ENCODE data around the gene ZNF746.

Gene ZNF746

DNA sequence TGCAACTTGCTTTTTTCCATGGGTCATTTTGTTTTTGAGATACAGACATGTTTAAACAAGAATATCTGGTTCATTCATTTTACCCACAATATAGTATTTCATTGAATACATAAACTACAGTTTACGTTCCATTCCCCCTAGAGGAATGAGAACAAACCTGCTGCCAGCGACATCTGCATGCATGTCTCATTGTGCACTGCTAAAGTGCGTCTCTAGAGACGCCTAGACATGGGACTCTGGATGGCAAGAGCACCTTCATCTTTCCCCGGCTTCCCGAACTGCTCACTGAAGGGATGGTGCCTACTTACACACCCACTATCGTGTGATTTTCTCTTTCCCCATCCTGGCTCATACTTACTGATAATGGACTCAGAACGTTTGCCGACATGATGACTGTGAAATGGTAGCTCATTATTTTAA is 35.5 kb downstream of the ZNF746 start:
- TF ChIP-seq TCF12 (IDR thresholded peaks at IDR 0.05; ENCODE audit: low read depth) (no peak), CREB1 (IDR thresholded peaks at IDR 0.05; ENCODE audit: low read depth) (no peak), EGR1 (IDR thresholded peaks at IDR 0.05) (no peak), RAD21 (IDR thresholded peaks at IDR 0.05; ENCODE audit: low read depth) (no peak)
- TF ChIP-seq, protein P1, sequence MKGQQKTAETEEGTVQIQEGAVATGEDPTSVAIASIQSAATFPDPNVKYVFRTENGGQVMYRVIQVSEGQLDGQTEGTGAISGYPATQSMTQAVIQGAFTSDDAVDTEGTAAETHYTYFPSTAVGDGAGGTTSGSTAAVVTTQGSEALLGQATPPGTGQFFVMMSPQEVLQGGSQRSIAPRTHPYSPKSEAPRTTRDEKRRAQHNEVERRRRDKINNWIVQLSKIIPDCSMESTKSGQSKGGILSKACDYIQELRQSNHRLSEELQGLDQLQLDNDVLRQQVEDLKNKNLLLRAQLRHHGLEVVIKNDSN (IDR thresholded peaks at IDR 0.05) = no peak

DNA sequence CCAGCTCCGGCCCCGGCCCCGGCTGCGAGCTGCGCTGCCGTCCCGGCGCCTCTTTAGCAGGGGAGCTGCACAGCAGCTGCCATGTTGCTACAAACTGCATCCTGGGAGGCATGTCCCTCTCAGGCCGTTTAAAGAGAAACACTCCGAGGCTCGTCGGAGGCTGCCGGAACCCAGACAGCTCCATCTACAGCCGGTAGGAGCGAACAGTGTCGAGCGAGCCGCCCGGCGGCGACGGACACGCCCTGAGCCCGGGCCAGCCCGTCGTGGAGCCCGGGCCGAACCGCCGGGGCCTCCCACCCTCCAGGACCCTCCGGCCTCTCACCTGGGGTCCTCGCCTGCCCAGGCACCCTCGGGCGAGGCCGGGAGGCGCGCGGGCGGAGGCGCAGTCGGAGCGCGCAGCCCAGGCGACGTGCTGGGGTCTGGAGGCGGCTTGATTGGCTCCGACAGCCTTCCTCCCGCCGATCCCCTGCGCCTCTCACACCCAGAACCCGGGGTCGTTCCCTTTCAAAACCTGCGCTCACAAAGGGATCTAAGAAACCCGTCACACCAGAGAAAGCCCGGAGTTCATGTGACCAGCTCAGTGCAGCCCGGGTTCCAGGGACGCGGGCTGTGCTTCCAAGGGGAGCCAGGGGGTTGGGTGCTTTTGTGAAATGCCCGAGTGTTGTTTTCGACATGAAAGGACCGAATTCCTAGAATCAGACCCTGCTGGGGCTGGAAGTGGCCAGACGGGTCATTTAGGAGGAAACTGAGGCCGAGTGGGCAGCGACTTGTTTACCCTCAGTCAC is 36.9 kb downstream of the ZNF746 start, which contains the start of gene ZNF777:
TSS of gene ZNF777 (minus strand) at position 570 of the 785 bp plus-strand sequence. CDS start 5,040 bp downstream, outside the sequence.
- TF ChIP-seq TEAD4 (IDR thresholded peaks at IDR 0.05) = no peak
- TF ChIP-seq YY1 (IDR thresholded peaks at IDR 0.05; ENCODE audit: low read depth) = peak; percentile 88
- 0 out of 2 replicates have a peak, but pooled peaks have one; percentile 33 for TF ChIP-seq ZBTB7A (IDR thresholded peaks at IDR 0.05; ENCODE audit: low read depth)
- peak; percentile 60 for TF ChIP-seq TAF1 (IDR thresholded peaks at IDR 0.05; ENCODE audit: low read depth)
- no peak for TF ChIP-seq NFIC (IDR thresholded peaks at IDR 0.05)
- TF ChIP-seq, protein P2, sequence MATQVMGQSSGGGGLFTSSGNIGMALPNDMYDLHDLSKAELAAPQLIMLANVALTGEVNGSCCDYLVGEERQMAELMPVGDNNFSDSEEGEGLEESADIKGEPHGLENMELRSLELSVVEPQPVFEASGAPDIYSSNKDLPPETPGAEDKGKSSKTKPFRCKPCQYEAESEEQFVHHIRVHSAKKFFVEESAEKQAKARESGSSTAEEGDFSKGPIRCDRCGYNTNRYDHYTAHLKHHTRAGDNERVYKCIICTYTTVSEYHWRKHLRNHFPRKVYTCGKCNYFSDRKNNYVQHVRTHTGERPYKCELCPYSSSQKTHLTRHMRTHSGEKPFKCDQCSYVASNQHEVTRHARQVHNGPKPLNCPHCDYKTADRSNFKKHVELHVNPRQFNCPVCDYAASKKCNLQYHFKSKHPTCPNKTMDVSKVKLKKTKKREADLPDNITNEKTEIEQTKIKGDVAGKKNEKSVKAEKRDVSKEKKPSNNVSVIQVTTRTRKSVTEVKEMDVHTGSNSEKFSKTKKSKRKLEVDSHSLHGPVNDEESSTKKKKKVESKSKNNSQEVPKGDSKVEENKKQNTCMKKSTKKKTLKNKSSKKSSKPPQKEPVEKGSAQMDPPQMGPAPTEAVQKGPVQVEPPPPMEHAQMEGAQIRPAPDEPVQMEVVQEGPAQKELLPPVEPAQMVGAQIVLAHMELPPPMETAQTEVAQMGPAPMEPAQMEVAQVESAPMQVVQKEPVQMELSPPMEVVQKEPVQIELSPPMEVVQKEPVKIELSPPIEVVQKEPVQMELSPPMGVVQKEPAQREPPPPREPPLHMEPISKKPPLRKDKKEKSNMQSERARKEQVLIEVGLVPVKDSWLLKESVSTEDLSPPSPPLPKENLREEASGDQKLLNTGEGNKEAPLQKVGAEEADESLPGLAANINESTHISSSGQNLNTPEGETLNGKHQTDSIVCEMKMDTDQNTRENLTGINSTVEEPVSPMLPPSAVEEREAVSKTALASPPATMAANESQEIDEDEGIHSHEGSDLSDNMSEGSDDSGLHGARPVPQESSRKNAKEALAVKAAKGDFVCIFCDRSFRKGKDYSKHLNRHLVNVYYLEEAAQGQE (IDR thresholded peaks at IDR 0.05; ENCODE audit: low read depth) = no peak
- TF ChIP-seq, protein P3, sequence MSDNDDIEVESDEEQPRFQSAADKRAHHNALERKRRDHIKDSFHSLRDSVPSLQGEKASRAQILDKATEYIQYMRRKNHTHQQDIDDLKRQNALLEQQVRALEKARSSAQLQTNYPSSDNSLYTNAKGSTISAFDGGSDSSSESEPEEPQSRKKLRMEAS (IDR thresholded peaks at IDR 0.05) = peak; percentile 65

DNA sequence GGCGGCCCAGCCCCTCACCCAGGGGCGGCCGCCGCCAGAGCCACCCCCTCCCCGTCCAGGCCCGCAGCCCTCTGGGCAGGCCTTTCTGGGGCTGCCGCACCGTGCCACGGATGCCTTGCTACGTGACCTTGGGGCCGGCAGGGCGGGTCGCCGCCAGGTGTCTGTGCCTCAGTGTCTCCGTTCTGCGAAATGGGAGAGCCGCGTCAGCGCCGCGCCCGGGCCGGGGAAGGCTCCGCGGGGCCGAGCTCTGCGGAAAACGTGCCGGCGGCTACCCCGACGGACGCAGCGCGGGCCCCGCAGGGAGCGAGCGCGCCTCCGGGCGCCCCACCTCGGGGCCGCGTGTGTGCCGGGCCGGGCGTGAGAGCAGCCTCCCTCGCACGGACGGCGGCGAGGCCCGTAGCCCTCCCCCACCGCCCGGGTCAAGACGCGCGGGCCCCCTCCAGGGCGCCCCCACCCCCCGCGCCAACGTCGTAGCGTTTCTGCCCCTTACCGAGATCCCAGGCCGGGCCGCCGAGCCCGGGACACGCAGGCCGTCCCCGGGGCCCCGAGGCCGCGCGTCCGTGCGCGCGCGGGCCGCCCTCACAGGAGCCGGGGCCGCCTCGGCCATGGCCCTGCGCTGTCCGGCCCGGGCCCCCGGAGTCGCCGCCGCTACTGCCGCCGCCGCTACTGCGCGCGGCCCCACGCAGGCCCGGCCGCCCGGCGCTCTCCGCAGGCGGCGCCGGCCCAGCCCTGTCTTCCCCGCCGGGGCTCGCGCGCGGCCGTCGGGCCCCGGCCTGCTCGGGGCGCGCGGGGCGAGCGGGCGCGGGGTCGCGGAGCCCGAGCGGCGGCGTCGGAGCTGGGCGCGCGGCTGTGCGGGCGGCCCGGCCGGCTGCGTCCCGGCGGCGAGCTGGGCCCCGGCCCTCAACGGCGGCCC is 37.8 kb downstream of the ZNF746 start:
- TF ChIP-seq FOXM1 (IDR thresholded peaks at IDR 0.05; ENCODE audit: borderline replicate concordance, low read depth) = no peak
- TF ChIP-seq, protein P3 (IDR thresholded peaks at IDR 0.05) = no peak
- TF ChIP-seq TEAD4 (IDR thresholded peaks at IDR 0.05) = no peak
- no peak for TF ChIP-seq RAD21 (IDR thresholded peaks at IDR 0.05; ENCODE audit: low read depth)
- TF ChIP-seq CEBPB (IDR thresholded peaks at IDR 0.05) = no peak
- TF ChIP-seq, protein P1 (IDR thresholded peaks at IDR 0.05) = no peak
- no peak for TF ChIP-seq ZBTB7A (IDR thresholded peaks at IDR 0.05; ENCODE audit: low read depth)
- TF ChIP-seq, protein P2 (IDR thresholded peaks at IDR 0.05; ENCODE audit: low read depth) = no peak
- TF ChIP-seq TCF12 (IDR thresholded peaks at IDR 0.05; ENCODE audit: low read depth) = no peak
- no peak for TF ChIP-seq CREB1 (IDR thresholded peaks at IDR 0.05; ENCODE audit: low read depth)
- no peak for TF ChIP-seq TAF1 (IDR thresholded peaks at IDR 0.05; ENCODE audit: low read depth)
- TF ChIP-seq NFIC (IDR thresholded peaks at IDR 0.05) = no peak
- TF ChIP-seq YY1 (IDR thresholded peaks at IDR 0.05; ENCODE audit: low read depth) = no peak
- TF ChIP-seq EGR1 (IDR thresholded peaks at IDR 0.05) = no peak
- TF ChIP-seq EP300 (IDR thresholded peaks at IDR 0.05; ENCODE audit: borderline replicate concordance) = no peak

DNA sequence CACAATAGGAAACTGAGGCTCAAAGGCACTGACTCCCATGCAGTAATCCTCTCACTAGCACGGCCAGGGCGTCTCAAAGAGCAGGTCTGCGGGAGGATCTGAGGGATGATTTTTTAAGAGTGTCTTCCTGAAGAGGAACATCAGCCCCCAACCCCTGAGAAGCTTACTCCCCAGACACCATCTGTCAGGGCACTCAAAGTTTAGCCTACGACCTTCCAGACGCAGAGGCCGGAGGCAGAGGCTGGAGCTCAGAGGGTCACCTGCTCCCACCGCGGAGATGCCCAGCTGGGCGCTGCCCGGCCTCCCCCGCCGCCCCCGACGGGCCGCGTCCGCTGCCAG is 38.4 kb downstream of the ZNF746 start:
- TF ChIP-seq TAF1 (IDR thresholded peaks at IDR 0.05; ENCODE audit: low read depth) (no peak), RAD21 (IDR thresholded peaks at IDR 0.05; ENCODE audit: low read depth) (no peak), ZBTB7A (IDR thresholded peaks at IDR 0.05; ENCODE audit: low read depth) (no peak), EP300 (IDR thresholded peaks at IDR 0.05; ENCODE audit: borderline replicate concordance) (no peak), CEBPB (IDR thresholded peaks at IDR 0.05) (no peak), TEAD4 (IDR thresholded peaks at IDR 0.05) (no peak), YY1 (IDR thresholded peaks at IDR 0.05; ENCODE audit: low read depth) (no peak), TCF12 (IDR thresholded peaks at IDR 0.05; ENCODE audit: low read depth) (no peak), NFIC (IDR thresholded peaks at IDR 0.05) (no peak), FOXM1 (IDR thresholded peaks at IDR 0.05; ENCODE audit: borderline replicate concordance, low read depth) (no peak)
- TF ChIP-seq, protein P2 (IDR thresholded peaks at IDR 0.05; ENCODE audit: low read depth) = no peak
- TF ChIP-seq, protein P1 (IDR thresholded peaks at IDR 0.05) = no peak
